Neuronal stem cell (in vitro differentiated cells): ENCODE results near the gene ANO1.

Source experiments
- DNase-seq: peaks from one replicate; pipeline ENCODE4 v3.0.0-alpha.2; 2013; ENCODE audit warnings: low spot score
- H2AFZ ChIP-seq: one replicate; pipeline ENCODE4 v1.6.1; 2013; ENCODE audit warnings: mild to moderate bottlenecking, low read length, inconsistent platforms
- H2AK5ac ChIP-seq: 2 replicates; pipeline ENCODE4 v1.6.1; 2013; ENCODE audit warnings: low read depth, mild to moderate bottlenecking, inconsistent platforms, low read length, moderate library complexity, mixed read lengths
- H2BK120ac ChIP-seq: 2 replicates; pipeline ENCODE4 v1.6.1; 2013; ENCODE audit warnings: low read depth, mild to moderate bottlenecking, inconsistent platforms, low read length, moderate library complexity, mixed read lengths
- H2BK12ac ChIP-seq: one replicate; pipeline ENCODE4 v1.6.1; 2013; ENCODE audit warnings: low read length, inconsistent platforms
- H2BK15ac ChIP-seq: 2 replicates; pipeline ENCODE4 v1.6.1; 2013; ENCODE audit warnings: mild to moderate bottlenecking, low read length, inconsistent platforms, mixed read lengths
- H2BK5ac ChIP-seq: one replicate; pipeline ENCODE4 v1.6.1; 2013; ENCODE audit warnings: inconsistent platforms, mild to moderate bottlenecking, low read length, moderate library complexity
- H3K14ac ChIP-seq: one replicate; pipeline ENCODE4 v1.6.1; 2013; ENCODE audit warnings: low read length, inconsistent platforms
- H3K18ac ChIP-seq: 2 replicates; pipeline ENCODE4 v1.6.1; 2013; ENCODE audit warnings: low read length, inconsistent platforms
- H3K23ac ChIP-seq: 2 replicates; pipeline ENCODE4 v1.6.1; 2013; ENCODE audit warnings: low read depth, mild to moderate bottlenecking, mixed read lengths, low read length, inconsistent platforms; ENCODE audit not compliant: poor library complexity
- H3K27ac ChIP-seq: replicated peaks from 3 replicates; pipeline ENCODE4 v1.5.1; 2013; ENCODE audit warnings: low read length, inconsistent platforms
- H3K27me3 ChIP-seq, 3 experiments: 2 replicates each; pipeline ENCODE4 v1.6.1; 2013; ENCODE audit warnings: low read length in 3 of 3, mild to moderate bottlenecking in 2 of 3, inconsistent platforms in 1 of 3, low read depth in 1 of 3, mixed read lengths in 1 of 3, moderate library complexity in 1 of 3; ENCODE audit not compliant: control insufficient read depth in 3 of 3, insufficient read depth in 3 of 3
- H3K36me3 ChIP-seq, 2 donors: replicated peaks in 1 of 2; 2 replicates each; pipeline ENCODE4 v1.6.1; 2013; ENCODE audit warnings: low read length in 2 of 2; ENCODE audit not compliant: control insufficient read depth in 2 of 2, insufficient read depth in 2 of 2
- H3K4ac ChIP-seq: 2 replicates; pipeline ENCODE4 v1.6.1; 2013; ENCODE audit warnings: inconsistent platforms, mild to moderate bottlenecking, low read length, moderate library complexity
- H3K4me1 ChIP-seq, 2 donors: 1 replicate in 1 of 2; 2 replicates in 1 of 2; pipeline ENCODE4 v1.6.1; 2013; ENCODE audit warnings: low read length in 2 of 2, low read depth in 1 of 2; ENCODE audit not compliant: control insufficient read depth in 2 of 2, insufficient read depth in 1 of 2
- H3K4me2 ChIP-seq: one replicate; pipeline ENCODE4 v1.6.1; 2013; ENCODE audit warnings: mild to moderate bottlenecking, low read length, inconsistent platforms; ENCODE audit not compliant: insufficient read depth, poor library complexity, severe bottlenecking
- H3K4me3 ChIP-seq, 2 donors: 2 replicates each; pipeline ENCODE4 v1.5.1; 2013; ENCODE audit warnings: low read length in 2 of 2, mild to moderate bottlenecking in 2 of 2, inconsistent platforms in 1 of 2, moderate library complexity in 1 of 2
- H3K79me1 ChIP-seq: one replicate; pipeline ENCODE4 v1.6.1; 2013; ENCODE audit warnings: low read depth, mild to moderate bottlenecking, inconsistent platforms, low read length, moderate library complexity
- H3K9ac ChIP-seq: one replicate; pipeline ENCODE4 v1.6.1; 2013; ENCODE audit warnings: mild to moderate bottlenecking, low read depth, low read length, inconsistent platforms; ENCODE audit not compliant: poor library complexity
- H3K9me3 ChIP-seq, 2 donors: replicated peaks in 1 of 2; 2 replicates each; pipeline versions ENCODE3 to v1.6.1; 2013; ENCODE audit warnings: low read length in 2 of 2, mild to moderate bottlenecking in 2 of 2, inconsistent platforms in 1 of 2, low read depth in 1 of 2, mixed read lengths in 1 of 2, moderate library complexity in 1 of 2; ENCODE audit not compliant: control insufficient read depth in 2 of 2, insufficient read depth in 1 of 2
- H4K8ac ChIP-seq: one replicate; pipeline ENCODE4 v1.6.1; 2013; ENCODE audit warnings: low read depth, mild to moderate bottlenecking, inconsistent platforms, low read length, moderate library complexity
- H4K91ac ChIP-seq: one replicate; pipeline ENCODE4 v1.6.1; 2013; ENCODE audit warnings: low read length, low read depth, mild to moderate bottlenecking, inconsistent platforms; ENCODE audit not compliant: poor library complexity
- whole genome bisulfite sequencing, 2 donors: extraction: QIAGEN DNeasy Blood & Tissue Kit; methylation state at CpG; one replicate each; pipeline ENCODE4 v1.1.7; 2013; ENCODE audit warnings: missing lambda C conversion rate in 2 of 2, mixed read lengths in 1 of 2; ENCODE audit not compliant: insufficient read length in 2 of 2, insufficient replicate concordance in 1 of 2; ENCODE audit errors: extremely low coverage in 2 of 2; 5-methylcytosine and 5-hydroxymethylcytosine counted together

Gene ANO1

GRCh38 chr11:70131606-70132190 is 53.6 kb downstream of the ANO1 start:
- Histone ChIP-seq H3K27ac (no peak overlapping the region), H3K36me3 (no peaks in the 10 kb centered on the region), H4K8ac (no peak overlapping the region), H3K23ac (peak overlapping the region; percentile 8), H2BK12ac (no peak overlapping the region), H3K4ac (no peak overlapping the region), H2AFZ (no peak overlapping the region), H2AK5ac (peak overlapping the region; percentile 92), H3K9ac (no peak overlapping the region), H3K18ac (peak overlapping the region; percentile 77), H2BK120ac (no peak overlapping the region), H2BK15ac (peak overlapping the region; percentile 81), H3K14ac (peak overlapping the region; percentile 64), H3K27me3 (peaks cover 0 to 36% (median 11%) of the 10 kb centered on the region in 3 experiments), H3K4me1 (peaks cover 12 to 17% of the 10 kb centered on the region in 2 donors), H4K91ac (no peak overlapping the region), H2BK5ac (no peak overlapping the region), H3K9me3 (no peaks in the 10 kb centered on the region), H3K4me2 (no peak overlapping the region), H3K79me1 (no peaks in the 10 kb centered on the region), H3K4me3 (no peak overlapping the region)
- no CpG with 5 or more reads among the region's 19 CpGs for WGBS, 2 donors
- DNase-seq = no peak

GRCh38 chr11:70132641-70133040 is 54.5 kb downstream of the ANO1 start:
- peak overlapping the region; percentile 35 for H2BK12ac ChIP-seq
- no peaks in the 10 kb centered on the region for H3K36me3 ChIP-seq
- H3K27me3 ChIP-seq = peaks cover 0 to 41% (median 11%) of the 10 kb centered on the region in 3 experiments
- no peak overlapping the region for H3K23ac ChIP-seq
- no peak overlapping the region for H3K9ac ChIP-seq
- peak overlapping the region; percentile 82 for H2AK5ac ChIP-seq
- H2AFZ ChIP-seq = no peak overlapping the region
- H3K79me1 ChIP-seq = no peaks in the 10 kb centered on the region
- no peak overlapping the region for H3K14ac ChIP-seq
- H3K18ac ChIP-seq = peak overlapping the region; percentile 5
- no peak overlapping the region for H3K4me3 ChIP-seq
- H3K9me3 ChIP-seq = no peaks in the 10 kb centered on the region
- no peak overlapping the region for H4K8ac ChIP-seq
- DNase-seq = no peak
- H3K4me2 ChIP-seq = no peak overlapping the region
- H3K27ac ChIP-seq = no peak overlapping the region
- no CpG with 5 or more reads among the region's 6 CpGs for WGBS, 2 donors
- no peak overlapping the region for H4K91ac ChIP-seq
- H3K4ac ChIP-seq = no peak overlapping the region
- H2BK15ac ChIP-seq = no peak overlapping the region
- H3K4me1 ChIP-seq = peaks cover 11 to 17% of the 10 kb centered on the region in 2 donors
- H2BK5ac ChIP-seq = no peak overlapping the region
- H2BK120ac ChIP-seq = peak overlapping the region; percentile 33

DNA sequence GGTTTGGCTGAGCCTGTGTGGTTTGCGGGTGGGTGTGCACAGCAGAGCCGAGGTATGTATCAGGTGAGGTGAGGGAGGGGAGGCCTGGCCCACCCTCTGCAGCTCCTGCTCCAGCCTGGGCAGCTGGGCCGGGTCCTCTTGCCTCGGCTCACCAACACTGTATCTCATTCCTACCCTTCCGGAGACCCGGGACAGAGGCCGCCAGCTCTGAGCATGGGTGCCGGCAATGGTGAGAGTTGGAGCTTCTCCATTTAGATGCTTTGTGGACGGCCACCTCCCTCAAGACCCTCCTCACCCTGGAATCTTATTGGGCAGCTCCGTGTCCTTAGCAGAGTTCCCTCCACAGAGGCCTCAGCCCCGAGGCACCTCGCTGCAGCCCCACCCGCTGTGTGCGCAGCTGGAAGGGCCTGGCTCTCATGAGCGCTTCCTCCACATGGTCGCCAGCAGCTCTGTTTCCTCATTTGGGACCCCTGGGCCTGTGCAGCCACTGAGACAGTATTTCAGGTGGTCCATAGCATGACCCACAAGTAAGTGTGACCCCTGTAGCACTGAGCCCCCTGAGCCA is 55.7 kb downstream of the ANO1 start:
- Histone ChIP-seq H3K4me2 (no peak overlapping the region), H3K36me3 (no peaks in the 10 kb centered on the region), H3K18ac (peak overlapping the region; percentile 90), H3K27ac (no peak overlapping the region), H3K27me3 (peaks cover 2 to 49% (median 11%) of the 10 kb centered on the region in 3 experiments), H2AFZ (no peak overlapping the region), H4K8ac (no peak overlapping the region), H3K4me3 (no peak overlapping the region), H3K4ac (peak overlapping the region; percentile 71), H3K14ac (peak overlapping the region; percentile 78), H2BK15ac (peak overlapping the region; percentile 38), H3K4me1 (peaks cover under 1 to 9% of the 10 kb centered on the region in 2 donors), H2BK120ac (no peak overlapping the region), H3K23ac (peak overlapping the region; percentile 48), H3K9me3 (no peaks in the 10 kb centered on the region), H2BK5ac (no peak overlapping the region), H2BK12ac (peak overlapping the region; percentile 67), H4K91ac (no peak overlapping the region), H2AK5ac (peak overlapping the region; percentile 82), H3K9ac (peak overlapping the region; percentile 68), H3K79me1 (no peaks in the 10 kb centered on the region)
- no CpG with 5 or more reads among the region's 16 CpGs for WGBS, 2 donors
- no peak for DNase-seq

DNA sequence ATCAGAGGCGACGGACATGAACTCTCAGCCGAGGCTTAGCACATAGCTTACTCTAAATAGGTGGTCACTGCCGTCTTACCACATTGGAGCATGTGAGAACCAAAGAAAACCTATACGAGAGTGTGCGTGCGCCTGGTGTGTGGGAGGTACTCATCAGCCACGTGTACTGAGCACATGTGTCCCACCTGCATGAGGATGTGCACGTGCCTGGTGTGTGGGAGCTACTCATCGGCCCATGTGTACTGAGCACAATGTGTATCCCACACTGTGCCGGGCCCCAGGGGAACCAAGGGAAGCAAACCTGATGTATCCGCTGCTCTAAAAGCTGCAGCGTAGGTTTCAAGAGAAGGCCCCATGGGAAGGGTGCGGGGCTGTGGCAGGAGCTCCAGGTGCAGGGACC is 56.4 kb downstream of the ANO1 start:
- H2AK5ac ChIP-seq = peak overlapping the region; percentile 82
- H3K36me3 ChIP-seq = no peaks in the 10 kb centered on the region
- no CpG with 5 or more reads among the region's 14 CpGs for WGBS, 2 donors
- no peak overlapping the region for H3K27ac ChIP-seq
- no peak overlapping the region for H3K4me2 ChIP-seq
- peaks cover 2 to 51% (median 10%) of the 10 kb centered on the region in 3 experiments for H3K27me3 ChIP-seq
- no peaks in the 10 kb centered on the region for H3K9me3 ChIP-seq
- H2BK15ac ChIP-seq = peak overlapping the region; percentile 8
- peak overlapping the region; percentile 70 for H3K18ac ChIP-seq
- peak overlapping the region; percentile 47 for H3K14ac ChIP-seq
- H4K8ac ChIP-seq = peak overlapping the region; percentile 66
- no peak overlapping the region for H3K4me3 ChIP-seq
- H2AFZ ChIP-seq = no peak overlapping the region
- no peak overlapping the region for H2BK120ac ChIP-seq
- no peak overlapping the region for H3K9ac ChIP-seq
- no peak for DNase-seq
- H3K79me1 ChIP-seq = no peaks in the 10 kb centered on the region
- peaks cover 0 to 8% of the 10 kb centered on the region in 2 donors for H3K4me1 ChIP-seq
- peak overlapping the region; percentile 85 for H3K23ac ChIP-seq
- no peak overlapping the region for H2BK5ac ChIP-seq
- H2BK12ac ChIP-seq = peak overlapping the region; percentile 88
- no peak overlapping the region for H3K4ac ChIP-seq
- no peak overlapping the region for H4K91ac ChIP-seq
